ENCODE measurements around the gene PTPRU.

DNA sequence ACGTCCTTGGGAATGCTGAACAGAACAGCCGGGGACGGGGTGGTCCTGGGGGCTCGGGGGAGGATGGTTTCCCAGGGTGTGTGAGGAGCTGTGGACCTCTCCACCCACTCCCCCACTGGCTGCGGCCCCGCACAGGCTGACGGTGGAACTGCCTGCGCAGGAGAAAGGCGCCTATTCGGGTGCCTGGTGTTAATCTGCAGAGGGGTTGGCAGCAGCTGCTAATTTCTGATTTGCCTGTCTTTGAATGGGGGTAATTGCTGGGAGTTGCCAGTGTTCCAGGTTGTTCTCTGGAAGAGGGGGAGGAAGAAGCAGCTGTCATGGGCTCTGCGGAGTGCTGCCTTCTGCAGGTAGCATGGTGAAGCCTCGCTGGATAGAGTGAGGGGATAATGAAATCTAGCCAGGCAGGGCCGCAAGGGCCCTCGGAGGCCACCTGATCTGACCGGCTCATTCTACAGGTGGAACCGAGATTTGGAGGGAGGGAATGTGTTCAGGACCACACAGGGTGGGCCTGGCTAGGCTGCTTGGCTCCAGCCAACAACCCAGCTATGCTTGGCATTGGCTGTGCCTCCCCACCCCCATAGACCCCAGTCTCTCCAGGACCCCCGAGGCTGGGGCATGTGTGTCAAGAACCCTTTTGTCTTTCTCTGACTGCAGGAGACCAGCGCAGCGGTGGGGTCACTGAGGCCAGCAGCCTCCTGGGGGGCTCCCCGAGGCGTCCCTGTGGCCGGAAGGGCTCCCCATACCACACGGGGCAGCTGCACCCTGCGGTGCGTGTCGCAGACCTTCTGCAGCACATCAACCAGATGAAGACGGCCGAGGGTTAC is 67.1 kb downstream of the PTPRU start:
- TF ChIP-seq, protein P1, sequence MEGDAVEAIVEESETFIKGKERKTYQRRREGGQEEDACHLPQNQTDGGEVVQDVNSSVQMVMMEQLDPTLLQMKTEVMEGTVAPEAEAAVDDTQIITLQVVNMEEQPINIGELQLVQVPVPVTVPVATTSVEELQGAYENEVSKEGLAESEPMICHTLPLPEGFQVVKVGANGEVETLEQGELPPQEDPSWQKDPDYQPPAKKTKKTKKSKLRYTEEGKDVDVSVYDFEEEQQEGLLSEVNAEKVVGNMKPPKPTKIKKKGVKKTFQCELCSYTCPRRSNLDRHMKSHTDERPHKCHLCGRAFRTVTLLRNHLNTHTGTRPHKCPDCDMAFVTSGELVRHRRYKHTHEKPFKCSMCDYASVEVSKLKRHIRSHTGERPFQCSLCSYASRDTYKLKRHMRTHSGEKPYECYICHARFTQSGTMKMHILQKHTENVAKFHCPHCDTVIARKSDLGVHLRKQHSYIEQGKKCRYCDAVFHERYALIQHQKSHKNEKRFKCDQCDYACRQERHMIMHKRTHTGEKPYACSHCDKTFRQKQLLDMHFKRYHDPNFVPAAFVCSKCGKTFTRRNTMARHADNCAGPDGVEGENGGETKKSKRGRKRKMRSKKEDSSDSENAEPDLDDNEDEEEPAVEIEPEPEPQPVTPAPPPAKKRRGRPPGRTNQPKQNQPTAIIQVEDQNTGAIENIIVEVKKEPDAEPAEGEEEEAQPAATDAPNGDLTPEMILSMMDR (IDR thresholded peaks at IDR 0.05), result no peak
- TF ChIP-seq POLR2A (IDR thresholded peaks at IDR 0.05), result no peak
